ENCODE results near the gene TNFSF9. TPM values are rescaled to one million over a fixed set of nuclear protein-coding genes. Genes with fewer than 3 reads are reported as not detected.
A peak's percentile ranks its signal among the peaks of the same experiment; 100 is the strongest.

TNFSF9 gene
- total RNA-seq, 2 experiments from 2014 or later = 1.5 to 1.8 TPM

- no peaks in the 10 kb centered on the region for H3K27me3 Mint-ChIP-seq
- ChIA-PET CTCF (interaction anchor here (1.0 to 2.2 kb wide), 13 partner anchors 15 to 351 kb away, joined by 4 to 22 read pairs (median 6); partner anchors contain the start of genes DENND1C, GPR108 and TNFSF9), POLR2A (interaction anchor here (0.7 to 2.0 kb wide), 6 partner anchors 15 to 412 kb away, joined by 3 to 11 read pairs (median 6); partner anchors contain the start of genes DENND1C, GPR108 and TNFSF9)
Observed at GRCh38 chr19:6516018-6516658, 14.7 kb upstream of the TNFSF9 start.

GRCh38 chr19:6516659-6517291, 14.1 kb upstream of the TNFSF9 start:
- peak; percentile 91 for ATAC-seq (ENCODE audit: poor library complexity)
- peak overlapping the region; percentile 94 for H3K4me3 Mint-ChIP-seq
- POLR2A ChIA-PET = interaction anchor here (0.6 to 2.0 kb wide), 9 partner anchors 14 to 411 kb away, joined by 3 to 11 read pairs (median 3); partner anchors contain the start of genes DENND1C, GPR108 and TNFSF9

More at GRCh38 chr19:6516018-6516658, 14.7 kb upstream of the TNFSF9 start:
- H3K36me3 ChIP-seq (ENCODE audit: insufficient read depth, low read length) = no peaks in the 10 kb centered on the region
- no peak for TF ChIP-seq CTCF (IDR thresholded peaks at IDR 0.05)
- H3K9me3 Mint-ChIP-seq = no peaks in the 10 kb centered on the region
- intact Hi-C loops (cut with DNase I, micrococcal nuclease) = loop anchor here (1.0 to 5.0 kb wide), 6 partner anchors 12 to 347 kb away; partner anchors contain the start of genes TRIP10 (in 2 of the 2) and GPR108 (in 1 of the 2)
- ATAC-seq (ENCODE audit: poor library complexity) = peak; percentile 52
- H3K4me3 Mint-ChIP-seq = peak overlapping the region; percentile 94
- peaks cover 31% of the 10 kb centered on the region for H3K4me1 ChIP-seq (ENCODE audit: insufficient read depth, low read length)
- peak overlapping the region; percentile 15 for H3K27ac Mint-ChIP-seq
- H3K27me3 ChIP-seq (ENCODE audit: control insufficient read depth in 1 of 2, insufficient read depth in 2 of 2, low read length in 2 of 2) = no peaks in the 10 kb centered on the region
- no peak overlapping the region for H3K27ac ChIP-seq (ENCODE audit: low read depth in 1 of 2, low read length in 2 of 2)
- H3K9me3 ChIP-seq (ENCODE audit: control insufficient read depth in 1 of 2, insufficient read depth in 1 of 2, low read length in 2 of 2) = no peaks in the 10 kb centered on the region
- H3K4me3 ChIP-seq (ENCODE audit: low read length) = peak overlapping the region; percentile 86
- DNase-seq = peak in 13 of 14 experiments; percentile 12 to 89 (median 47)
- H3K4me1 Mint-ChIP-seq (ENCODE audit: low read depth) = peaks cover 33% of the 10 kb centered on the region
- H3K36me3 Mint-ChIP-seq (ENCODE audit: low read depth) = no peaks in the 10 kb centered on the region

More at GRCh38 chr19:6516659-6517291, 14.1 kb upstream of the TNFSF9 start:
- no peaks in the 10 kb centered on the region for H3K27me3 Mint-ChIP-seq
- H3K4me3 ChIP-seq (ENCODE audit: low read length) = peak overlapping the region; percentile 86
- CTCF ChIA-PET = interaction anchor here (0.5 to 2.2 kb wide), 16 partner anchors 9 to 350 kb away, joined by 3 to 22 read pairs (median 6); partner anchors contain the start of genes DENND1C, GPR108 and TNFSF9
- peak; percentile 81 to 95 (median 90) for DNase-seq
- peaks cover 33% of the 10 kb centered on the region for H3K4me1 Mint-ChIP-seq (ENCODE audit: low read depth)
- TF ChIP-seq CTCF (IDR thresholded peaks at IDR 0.05) = peak; percentile 95
- intact Hi-C loops (cut with DNase I, micrococcal nuclease) = loop anchor here (1.0 to 5.0 kb wide), 7 partner anchors 12 to 347 kb away; partner anchors contain the start of genes TRIP10 (in 2 of the 2) and GPR108 (in 1 of the 2)
- H3K27ac ChIP-seq (ENCODE audit: low read depth in 1 of 2, low read length in 2 of 2) = no peak overlapping the region
- H3K4me1 ChIP-seq (ENCODE audit: insufficient read depth, low read length) = peaks cover 32% of the 10 kb centered on the region
- no peaks in the 10 kb centered on the region for H3K9me3 Mint-ChIP-seq
- H3K27ac Mint-ChIP-seq = peak overlapping the region; percentile 24
- no peaks in the 10 kb centered on the region for H3K9me3 ChIP-seq (ENCODE audit: control insufficient read depth in 1 of 2, insufficient read depth in 1 of 2, low read length in 2 of 2)
- H3K27me3 ChIP-seq (ENCODE audit: control insufficient read depth in 1 of 2, insufficient read depth in 2 of 2, low read length in 2 of 2) = no peaks in the 10 kb centered on the region
- H3K36me3 Mint-ChIP-seq (ENCODE audit: low read depth) = no peaks in the 10 kb centered on the region
- no peaks in the 10 kb centered on the region for H3K36me3 ChIP-seq (ENCODE audit: insufficient read depth, low read length)
